HG03135 (cell line): ENCODE data around the gene PYURF.
"Not testable (repeated sequence)": the region's sequence is repeated elsewhere in the genome, so short reads cannot be mapped to it uniquely, and the experiment has no call there.

Experiments
- ATAC-seq: cut with Tn5 transposase; IDR thresholded peaks from one replicate; pipeline ENCODE4 v1.9.1; 2021; ENCODE audit warnings: mild to moderate bottlenecking, moderate library complexity; ENCODE audit not compliant: unreplicated experiment

PYURF gene

GRCh38 chr4:88523325-88524129 is at the start of gene PYURF:
PYURF (minus strand) TSS chr4:88523776; CDS start chr4:88523700, 76 bp downstream.
- peak; percentile 70 for ATAC-seq

DNA sequence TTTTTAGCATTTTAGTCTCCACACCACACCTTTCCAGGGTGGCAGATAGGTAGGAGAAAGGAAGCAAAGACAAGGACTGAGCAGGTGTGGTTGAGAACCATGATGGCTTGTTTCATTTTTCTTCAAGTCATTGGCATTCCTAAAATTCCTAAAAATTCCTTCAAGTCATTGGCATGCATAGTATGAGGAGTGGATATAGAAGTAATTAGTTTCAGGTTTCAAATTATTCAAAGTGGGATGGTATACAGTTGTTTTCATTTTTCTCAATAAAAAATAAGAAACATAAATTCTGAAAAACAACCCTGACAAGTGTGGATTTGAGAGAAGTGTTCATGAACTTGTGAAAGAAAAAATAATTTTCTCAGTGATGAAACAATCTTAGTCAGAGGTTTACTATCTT is 46.4 kb upstream of the PYURF start:
- ATAC-seq: no peak

- no peak for ATAC-seq
Measured at GRCh38 chr4:88567591-88567990, 44.0 kb upstream of the PYURF start.

DNA sequence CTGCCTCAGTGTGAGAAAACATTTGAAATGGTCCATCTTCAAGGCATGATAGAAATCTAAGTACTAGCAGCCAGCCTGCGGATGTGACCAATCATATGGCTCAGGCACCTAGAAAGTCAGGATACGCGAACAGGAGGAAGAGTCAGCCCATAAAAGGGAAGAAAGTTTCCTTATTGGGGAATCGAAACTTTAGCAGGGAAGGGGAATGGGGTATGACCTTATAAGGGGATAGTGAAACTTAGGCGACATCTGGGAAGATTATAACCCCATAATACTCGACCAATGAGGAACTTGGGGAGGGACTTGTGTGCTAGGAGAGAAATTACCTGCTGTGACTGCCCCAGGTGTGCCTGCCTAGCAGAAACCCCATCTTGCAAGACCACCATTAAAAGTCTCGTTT is 26.2 kb upstream of the PYURF start:
- ATAC-seq: no peak

DNA sequence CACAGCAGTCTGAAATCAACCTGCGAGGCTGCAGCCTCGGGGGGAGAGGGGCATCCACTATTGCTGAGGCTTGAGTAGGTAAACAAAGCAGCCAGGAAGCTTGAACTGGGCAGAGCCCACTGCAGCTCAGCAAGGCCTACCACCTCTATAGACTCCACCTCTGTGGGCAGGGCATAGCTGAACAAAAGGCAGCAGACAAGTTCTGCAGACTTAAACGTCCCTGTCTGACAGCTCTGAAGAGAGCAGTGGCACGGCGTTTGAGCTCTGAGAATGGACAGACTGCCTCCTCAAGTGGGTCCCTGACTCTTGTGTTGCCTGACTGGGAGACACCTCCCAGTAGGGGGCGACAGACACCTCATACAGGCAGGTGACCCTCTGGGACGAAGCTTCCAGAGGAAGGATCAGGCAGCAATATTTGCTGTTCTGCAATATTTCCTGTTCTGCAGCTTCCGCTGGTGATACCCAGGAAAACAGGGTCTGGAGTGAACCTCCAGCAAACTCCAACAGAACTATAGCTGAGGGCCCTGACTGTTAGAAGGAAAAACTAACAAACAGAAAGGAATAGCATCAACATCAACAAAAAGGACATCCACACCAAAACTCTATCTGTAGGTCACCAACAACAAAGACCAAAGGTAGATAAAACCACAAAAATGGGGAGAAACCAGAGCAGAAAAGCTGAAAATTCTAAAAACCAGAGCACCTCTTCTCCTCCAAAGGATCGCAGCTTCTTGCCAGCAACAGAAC is 15.9 kb upstream of the PYURF start:
- not testable (repeated sequence) for ATAC-seq

GRCh38 chr4:88537709-88538108 is 14.1 kb upstream of the PYURF start:
- ATAC-seq: no peak

DNA sequence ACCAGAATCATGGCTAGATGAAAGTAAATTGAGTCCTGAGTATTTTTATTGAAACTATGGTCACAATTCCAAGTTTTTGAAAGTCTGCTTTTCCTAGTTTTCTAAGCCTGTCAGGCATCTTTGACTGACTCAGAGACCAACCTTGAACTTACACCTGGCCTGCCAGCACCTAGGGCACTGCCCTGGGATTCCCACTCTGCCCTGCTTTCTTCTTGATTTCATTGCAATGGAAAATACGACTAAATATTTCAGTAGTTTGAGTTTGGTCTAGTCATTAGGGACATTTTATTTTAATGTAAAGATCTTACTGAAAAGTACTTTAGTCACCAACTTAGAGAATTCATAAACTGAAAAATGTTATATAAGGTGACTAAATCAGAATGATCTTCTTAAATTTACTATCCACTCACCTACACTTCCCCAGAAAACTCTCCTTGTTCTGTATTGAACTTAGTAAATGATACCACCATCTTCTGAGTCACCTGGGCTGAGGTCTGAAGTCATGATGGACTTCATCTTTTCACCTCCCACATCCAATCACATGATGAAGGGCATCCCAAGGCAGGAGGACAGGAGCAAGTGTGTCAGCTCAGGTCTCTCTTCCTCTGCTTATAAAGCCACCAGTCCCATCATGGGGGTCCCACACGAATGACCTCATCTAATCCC is 11.6 kb upstream of the PYURF start:
- ATAC-seq: no peak

GRCh38 chr4:88533937-88534750 is 10.6 kb upstream of the PYURF start:
- no peak for ATAC-seq

DNA sequence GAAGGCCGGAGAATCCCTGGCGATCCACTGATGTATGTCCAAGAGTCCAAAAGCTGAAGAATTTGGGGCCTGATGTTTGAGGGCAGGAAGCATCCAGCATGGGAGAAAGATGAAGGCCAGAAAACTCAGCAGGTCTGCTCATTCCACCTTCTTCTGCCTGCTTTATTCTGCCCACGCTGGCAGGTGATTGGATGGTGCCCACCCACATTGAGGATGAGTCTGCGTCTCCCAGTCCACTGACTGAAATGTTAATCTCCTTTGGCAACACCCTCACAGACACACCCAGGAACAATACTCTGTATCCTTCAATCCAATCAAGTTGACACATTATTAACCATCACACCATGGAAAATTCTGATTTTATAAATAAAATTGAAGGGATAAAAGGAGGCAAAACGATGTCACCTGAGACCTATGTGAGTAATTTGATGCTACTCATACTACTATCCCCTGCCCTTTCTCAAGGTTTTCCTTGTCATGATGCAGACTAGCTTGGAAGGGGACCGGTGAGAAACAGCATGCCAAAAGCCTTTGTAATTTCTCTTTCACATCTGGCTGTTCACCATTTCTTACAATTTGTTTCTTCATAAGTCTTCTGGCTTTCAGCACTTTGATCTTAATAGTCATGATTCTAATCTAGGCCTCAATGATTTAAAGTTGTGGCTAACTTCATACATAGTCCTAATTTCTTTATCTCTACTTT is 9.7 kb upstream of the PYURF start:
- ATAC-seq: no peak

DNA sequence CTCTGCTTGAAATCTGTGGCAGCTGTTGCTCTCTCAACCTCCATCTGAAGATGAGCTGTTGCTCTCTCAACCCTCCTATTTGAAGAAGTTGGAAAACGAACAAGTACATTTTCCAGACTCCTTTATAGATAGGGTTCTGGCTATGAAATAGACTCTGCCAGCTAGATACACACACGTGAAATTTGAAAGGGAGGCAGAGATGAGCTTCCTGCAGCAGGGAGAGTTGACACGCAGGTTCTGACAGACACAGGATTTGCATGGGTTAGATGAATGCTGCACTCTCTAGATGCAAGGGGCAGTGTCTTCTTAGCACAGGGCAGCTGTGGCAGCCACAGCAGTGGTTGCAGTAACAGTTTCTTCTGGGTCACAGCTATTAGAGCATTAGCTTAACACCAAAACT is 8.0 kb upstream of the PYURF start:
- no peak for ATAC-seq

GRCh38 chr4:88528861-88529260 is 5.3 kb upstream of the PYURF start:
- no peak for ATAC-seq

DNA sequence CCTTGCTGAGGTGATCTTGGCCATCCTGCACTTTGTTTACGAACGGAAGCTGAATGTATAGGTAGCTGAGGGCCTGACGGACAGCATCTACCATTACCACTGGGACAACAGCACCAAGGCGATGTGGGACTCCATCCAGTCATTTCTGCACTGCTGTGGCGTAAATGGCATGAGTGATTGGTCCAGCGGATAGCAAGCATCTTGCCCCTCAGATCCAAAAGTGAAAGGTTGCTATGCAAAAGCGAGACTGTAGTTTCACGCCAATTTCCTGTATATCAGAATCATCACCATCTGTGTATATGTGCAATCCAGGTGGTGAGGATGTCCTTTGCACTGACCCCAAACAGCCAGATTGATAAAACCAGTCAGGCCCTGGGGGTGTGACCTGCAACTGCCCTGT is 4.2 kb upstream of the PYURF start:
- no peak for ATAC-seq

DNA sequence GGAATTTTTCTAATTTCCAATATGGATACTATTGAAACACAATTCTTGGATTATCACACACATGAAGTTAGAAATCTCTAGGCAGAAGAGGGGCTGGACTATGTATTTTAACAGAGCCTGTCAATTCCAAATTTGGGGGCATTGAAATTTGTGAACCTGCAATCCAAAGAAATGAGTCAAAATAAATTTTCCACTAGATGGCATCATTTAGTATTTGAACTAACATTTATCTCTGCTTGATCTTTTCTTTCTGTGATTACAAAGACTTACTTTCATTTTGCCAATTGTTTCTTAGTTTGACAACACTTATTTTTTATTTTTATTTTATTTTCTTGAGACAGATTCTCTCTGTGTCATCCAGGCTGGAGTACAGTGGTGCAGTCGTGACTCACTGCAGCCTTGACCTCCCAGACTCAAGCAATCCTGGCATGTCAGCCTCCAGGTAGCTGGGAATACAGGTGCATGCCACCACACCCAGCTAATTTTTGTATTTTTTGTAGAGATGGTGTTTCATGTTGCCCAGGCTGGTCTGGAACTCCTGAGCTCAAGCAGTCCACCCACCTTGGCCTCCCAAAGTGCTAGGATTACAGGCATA is 2.7 kb upstream of the PYURF start:
- no peak for ATAC-seq

DNA sequence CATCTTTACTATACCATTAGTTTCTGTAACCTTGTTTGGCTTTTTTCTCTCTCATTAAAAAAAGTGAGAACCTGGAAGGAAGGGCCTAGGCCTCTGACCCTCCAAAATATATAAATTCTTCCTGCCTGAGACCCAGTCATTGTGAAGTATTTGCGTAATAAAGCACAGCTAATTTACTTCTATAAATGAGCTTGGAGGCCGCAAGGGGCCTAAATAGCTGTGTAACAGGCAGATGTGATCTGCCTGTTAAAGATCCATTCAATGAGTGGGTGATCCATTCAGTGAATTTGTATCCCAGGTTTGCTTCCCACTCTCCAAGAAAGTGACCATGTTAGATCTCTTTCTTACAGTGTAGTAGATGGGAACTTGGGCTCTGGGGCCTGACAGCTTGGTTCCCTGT is 595 bp upstream of the PYURF start:
- ATAC-seq: no peak

DNA sequence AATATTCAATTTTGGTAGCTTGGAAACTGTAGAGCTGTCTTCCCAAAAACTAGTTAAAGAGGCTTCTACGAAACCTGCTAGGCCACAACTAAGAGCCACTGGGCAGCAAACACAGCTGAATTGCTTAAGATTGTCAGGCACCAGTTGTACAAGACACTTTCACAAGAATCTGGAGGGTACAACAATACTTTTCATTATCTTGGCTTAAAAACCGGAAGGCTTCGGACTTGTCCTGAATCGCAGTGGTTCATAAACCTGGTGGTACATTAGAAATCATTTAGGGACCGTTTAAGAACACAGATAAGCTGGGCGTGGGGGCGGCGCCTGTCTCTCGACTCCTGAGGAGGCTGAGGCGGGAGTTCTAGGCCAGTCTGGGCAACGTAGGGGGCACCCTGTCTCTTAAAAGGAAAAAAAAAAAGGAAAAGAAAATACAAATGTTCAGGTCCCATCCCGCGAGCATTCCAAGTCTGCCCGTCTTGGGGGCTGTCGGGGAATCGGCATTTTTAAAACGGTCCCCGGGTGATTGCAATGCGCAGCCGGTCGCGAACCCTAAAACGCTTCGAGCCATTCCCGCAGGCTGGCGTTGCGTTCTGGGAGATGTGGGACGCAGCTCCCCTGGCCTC is 763 bp downstream of the PYURF start:
- ATAC-seq: peak; percentile 20

GRCh38 chr4:88518911-88519310 is 4.7 kb downstream of the PYURF start:
- ATAC-seq: no peak

GRCh38 chr4:88517825-88518224 is 5.8 kb downstream of the PYURF start:
- ATAC-seq: no peak

DNA sequence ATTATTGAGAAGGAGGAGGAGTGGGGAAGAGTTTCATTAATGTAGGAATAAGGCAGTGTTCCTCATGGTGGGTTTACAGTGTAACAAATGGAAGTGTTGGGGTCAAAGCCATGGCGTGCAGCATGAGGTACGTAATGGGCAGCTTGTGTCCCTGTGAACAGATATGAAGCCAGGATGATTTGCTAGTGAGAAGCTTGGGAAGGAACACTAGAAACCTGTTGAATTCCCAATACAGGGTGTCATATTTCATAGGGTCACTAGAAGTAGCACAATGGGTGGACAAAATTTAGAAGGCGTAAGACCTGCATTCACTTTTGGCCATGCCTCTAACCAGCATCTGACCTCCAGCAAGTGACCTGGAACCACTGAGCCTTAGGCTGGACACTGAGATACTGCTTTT is 6.8 kb downstream of the PYURF start:
- no peak for ATAC-seq
